CD4-positive, alpha-beta memory T cell (primary cell): ENCODE data around the gene SBK2. TPM values are rescaled to one million over a fixed set of nuclear protein-coding genes. Genes with fewer than 3 reads are reported as not detected.
A peak's percentile ranks its signal among the peaks of the same experiment; 100 is the strongest.
"Not testable (repeated sequence)": the region's sequence is repeated elsewhere in the genome, so short reads cannot be mapped to it uniquely, and the experiment has no call there.

Source experiments
- CTCF ChIA-PET: fragments of 350-600 bp; sonication (Branson Sonifier 250); formaldehyde crosslinking; loops from one replicate; lab custom pipeline; 2021; ENCODE audit warnings: inconsistent platforms; ENCODE audit not compliant: partially characterized antibody; lab: Charles Lee
- POLR2A ChIA-PET: fragments of 350-600 bp; sonication (Branson Sonifier 250); formaldehyde crosslinking; loops from one replicate; lab custom pipeline; 2021; ENCODE audit not compliant: partially characterized antibody; lab: Charles Lee
- DNase-seq, 5 donors: peaks; one replicate each; pipeline versions ENCODE4 v3.0.0 to v3.0.0-alpha.2; 2020 to 2022; ENCODE audit warnings: mixed read lengths in 1 of 5
- H3K27ac ChIP-seq: one replicate; pipeline ENCODE4 v1.7.0; 2013; ENCODE audit warnings: low read depth, low read length
- H3K27me3 ChIP-seq: 2 replicates; pipeline ENCODE4 v1.7.0; 2013; ENCODE audit warnings: mild to moderate bottlenecking, low read length, moderate library complexity; ENCODE audit not compliant: insufficient read depth
- H3K36me3 ChIP-seq: 2 replicates; pipeline ENCODE4 v1.7.0; 2013; ENCODE audit warnings: mild to moderate bottlenecking, low read length, moderate library complexity; ENCODE audit not compliant: insufficient read depth
- H3K4me1 ChIP-seq: 2 replicates; pipeline ENCODE4 v1.7.0; 2013; ENCODE audit warnings: mild to moderate bottlenecking, low read length, moderate library complexity; ENCODE audit not compliant: insufficient read depth
- H3K4me3 ChIP-seq, 2 donors: one replicate each; pipeline ENCODE4 v1.7.0; 2013; ENCODE audit warnings: low read length in 2 of 2, mild to moderate bottlenecking in 1 of 2
- H3K9me3 ChIP-seq, 2 donors: one replicate each; pipeline ENCODE4 v1.7.0; 2013; ENCODE audit warnings: low read length in 2 of 2, control low read depth in 1 of 2; ENCODE audit not compliant: control insufficient read depth in 1 of 2
- H3K27ac Mint-ChIP-seq, 7 donors: one replicate each; pipeline ENCODE4 v1.8.0; 2020 to 2021; ENCODE audit warnings: mixed read lengths in 7 of 7, mild to moderate bottlenecking in 6 of 7, inconsistent platforms in 3 of 7, moderate library complexity in 3 of 7
- H3K27me3 Mint-ChIP-seq, 2 donors: one replicate each; pipeline ENCODE4 v1.8.0; 2020 to 2021; ENCODE audit warnings: mixed read lengths in 2 of 2
- H3K36me3 Mint-ChIP-seq, 2 donors: one replicate each; pipeline ENCODE4 v1.8.0; 2020 to 2021; ENCODE audit warnings: mixed read lengths in 2 of 2, inconsistent platforms in 1 of 2, mild to moderate bottlenecking in 1 of 2
- H3K4me1 Mint-ChIP-seq, 4 donors: one replicate each; pipeline ENCODE4 v1.8.0; 2020 to 2021; ENCODE audit warnings: mixed read lengths in 4 of 4, mild to moderate bottlenecking in 1 of 4
- H3K4me3 Mint-ChIP-seq, 8 donors: one replicate each; pipeline ENCODE4 v1.8.0; 2020 to 2021; ENCODE audit warnings: mixed read lengths in 8 of 8, mild to moderate bottlenecking in 7 of 8, moderate library complexity in 6 of 8, inconsistent platforms in 3 of 8
- H3K9me3 Mint-ChIP-seq, 8 donors: one replicate each; pipeline ENCODE4 v1.8.0; 2020 to 2021; ENCODE audit warnings: mixed read lengths in 8 of 8, mild to moderate bottlenecking in 5 of 8, inconsistent platforms in 3 of 8, moderate library complexity in 1 of 8
- intact Hi-C: fragments of 100-400 bp; cut with micrococcal nuclease; formaldehyde crosslinking; loops from one replicate; pipeline ENCODE4 v1.15.1; 2023
- polyA plus RNA-seq, 2 donors: library from polyadenylated mRNA; unstranded; fragments of 300-500 nt; fragmentation: Illumina TruSeq; gene quantifications; one replicate each; pipeline ENCODE4 v1.2.3, GENCODE V29; 2021
- total RNA-seq, 2 experiments: library from RNA; stranded (reverse); gene quantifications; one replicate each; pipeline ENCODE4 v1.2.3, GENCODE V29; 2021

SBK2 gene
- total and polyA plus RNA-seq, 4 experiments from 2014 or later, result not detected

GRCh38 chr19:55500368-55500952 lies 36.5 kb downstream of the SBK2 start:
- ChIA-PET POLR2A (no interaction called here), CTCF (interaction anchor here (1.1 kb wide), 1 partner anchor 359 kb away, joined by 3 read pairs; no protein-coding TSS in a partner anchor)
- Histone ChIP-seq H3K4me3 (no peak overlapping the region), H3K27me3 (no peaks in the 10 kb centered on the region), H3K4me1 (peaks cover 4% of the 10 kb centered on the region), H3K9me3 (no peaks in the 10 kb centered on the region), H3K27ac (no peak overlapping the region), H3K36me3 (no peaks in the 10 kb centered on the region)
- Mint-ChIP-seq H3K27ac (no peak overlapping the region), H3K9me3 (no peaks in the 10 kb centered on the region), H3K27me3 (peaks cover 0 to under 1% of the 10 kb centered on the region in 2 donors), H3K4me1 (peaks cover 5 to 13% (median 10%) of the 10 kb centered on the region in 4 donors), H3K36me3 (no peaks in the 10 kb centered on the region), H3K4me3 (no peak overlapping the region)
- DNase-seq, result no peak
- intact Hi-C loops, result no loop called here

DNA sequence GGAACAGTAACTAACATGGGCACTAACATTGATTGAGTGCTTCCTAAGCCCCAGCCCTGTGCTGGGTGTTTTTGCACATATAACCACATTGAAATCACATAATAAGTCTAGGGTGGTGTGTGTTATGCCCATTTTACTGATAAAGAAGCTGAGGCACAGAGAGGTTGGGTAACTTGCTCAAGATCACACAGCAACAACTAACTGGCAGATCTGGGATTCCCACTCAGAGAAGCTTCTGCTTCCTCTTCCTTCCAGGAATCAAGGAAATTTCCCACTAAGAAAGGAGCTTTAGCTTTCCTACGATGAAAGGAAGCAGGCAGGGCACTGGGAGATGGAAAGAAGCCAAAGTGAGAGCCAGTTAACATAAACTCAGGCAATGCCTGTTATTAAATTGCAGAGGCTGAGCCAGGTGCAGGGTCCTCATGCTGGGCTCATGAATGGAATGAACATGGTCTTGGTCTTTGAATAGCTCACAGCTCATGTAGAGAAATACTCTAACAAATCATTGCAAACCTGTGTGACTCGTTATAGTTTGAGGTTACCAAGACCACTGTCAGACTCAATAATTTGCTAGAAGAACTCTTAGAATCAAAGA lies 38.6 kb downstream of the SBK2 start:
- Mint-ChIP-seq H3K36me3 (no peaks in the 10 kb centered on the region), H3K4me3 (no peak overlapping the region), H3K9me3 (no peaks in the 10 kb centered on the region), H3K27me3 (peaks cover 0 to 1% of the 10 kb centered on the region in 2 donors), H3K4me1 (peaks cover 4 to 7% (median 5%) of the 10 kb centered on the region in 4 donors), H3K27ac (no peak overlapping the region)
- H3K27me3 ChIP-seq, result no peaks in the 10 kb centered on the region
- intact Hi-C loops, result no loop called here
- no peaks in the 10 kb centered on the region for H3K9me3 ChIP-seq
- POLR2A ChIA-PET, result interaction anchor here (1.4 kb wide), 1 partner anchor 22 kb away, joined by 4 read pairs; the partner anchor contains the start of gene ZNF628
- no peaks in the 10 kb centered on the region for H3K36me3 ChIP-seq
- CTCF ChIA-PET, result interaction anchor here (1.7 kb wide), 1 partner anchor 31 kb away, joined by 9 read pairs; no protein-coding TSS in a partner anchor
- H3K27ac ChIP-seq, result no peak overlapping the region
- peaks cover 1% of the 10 kb centered on the region for H3K4me1 ChIP-seq
- H3K4me3 ChIP-seq, result no peak overlapping the region
- no peak for DNase-seq

GRCh38 chr19:55497763-55498162 lies 39.2 kb downstream of the SBK2 start:
- H3K4me1 Mint-ChIP-seq, result peaks cover 0 to 4% (median 1%) of the 10 kb centered on the region in 4 donors
- no peaks in the 10 kb centered on the region for H3K36me3 Mint-ChIP-seq
- H3K4me1 ChIP-seq, result no peaks in the 10 kb centered on the region
- no peak for DNase-seq
- H3K27me3 Mint-ChIP-seq, result peaks cover 2 to 5% of the 10 kb centered on the region in 2 donors
- no peak overlapping the region for H3K4me3 Mint-ChIP-seq
- H3K27me3 ChIP-seq, result no peaks in the 10 kb centered on the region
- ChIA-PET POLR2A (interaction anchor here (1.4 kb wide), 1 partner anchor 21 kb away, joined by 4 read pairs; the partner anchor contains the start of gene ZNF628), CTCF (interaction anchor here (1.7 kb wide), 1 partner anchor 30 kb away, joined by 9 read pairs; no protein-coding TSS in a partner anchor)
- H3K36me3 ChIP-seq, result no peaks in the 10 kb centered on the region
- H3K9me3 ChIP-seq, result no peaks in the 10 kb centered on the region
- H3K27ac ChIP-seq, result no peak overlapping the region
- H3K4me3 ChIP-seq, result no peak overlapping the region
- H3K27ac Mint-ChIP-seq, result no peak overlapping the region
- no peaks in the 10 kb centered on the region for H3K9me3 Mint-ChIP-seq
- intact Hi-C loops, result no loop called here

GRCh38 chr19:55496820-55497219 lies 40.1 kb downstream of the SBK2 start:
- CTCF ChIA-PET, result interaction anchor here (1.5 to 3.5 kb wide), 3 partner anchors 8 to 29 kb away, joined by 3 to 14 read pairs (median 9); partner anchors contain the start of gene NAT14
- H3K27me3 Mint-ChIP-seq, POLR2A ChIA-PET: not testable (repeated sequence)

GRCh38 chr19:55495646-55496349 lies 41.1 kb downstream of the SBK2 start:
- Mint-ChIP-seq H3K4me3 (no peak overlapping the region), H3K9me3 (no peaks in the 10 kb centered on the region), H3K36me3 (no peaks in the 10 kb centered on the region), H3K27ac (no peak overlapping the region), H3K4me1 (peaks cover 0 to 2% (median under 1%) of the 10 kb centered on the region in 4 donors), H3K27me3 (peaks cover 5 to 12% of the 10 kb centered on the region in 2 donors)
- Histone ChIP-seq H3K36me3 (no peaks in the 10 kb centered on the region), H3K4me1 (no peaks in the 10 kb centered on the region), H3K9me3 (no peaks in the 10 kb centered on the region), H3K27me3 (no peaks in the 10 kb centered on the region), H3K27ac (no peak overlapping the region), H3K4me3 (no peak overlapping the region)
- POLR2A ChIA-PET, result interaction anchor here (2.0 kb wide), 1 partner anchor 19 kb away, joined by 9 read pairs; the partner anchor contains the start of gene ZNF628
- no peak for DNase-seq
- CTCF ChIA-PET, result interaction anchor here (1.5 to 3.5 kb wide), 2 partner anchors 9 to 10 kb away, joined by 3 to 14 read pairs; partner anchors contain the start of gene NAT14
- intact Hi-C loops, result no loop called here

More at GRCh38 chr19:55496820-55497219, 40.1 kb downstream of the SBK2 start:
- H3K9me3 Mint-ChIP-seq, H3K36me3 Mint-ChIP-seq, H3K36me3 ChIP-seq, H3K27ac ChIP-seq, H3K4me3 Mint-ChIP-seq, H3K4me1 Mint-ChIP-seq, H3K4me1 ChIP-seq, H3K27ac Mint-ChIP-seq, H3K4me3 ChIP-seq, intact Hi-C loops, DNase-seq, H3K27me3 ChIP-seq, H3K9me3 ChIP-seq: not testable (repeated sequence)

GRCh38 chr19:55494172-55494761 lies 42.7 kb downstream of the SBK2 start:
- H3K4me3 ChIP-seq, result no peak overlapping the region
- H3K27ac ChIP-seq, result no peak overlapping the region
- Mint-ChIP-seq H3K4me1 (peaks cover 0 to 2% (median 0%) of the 10 kb centered on the region in 4 donors), H3K4me3 (peak overlapping the region in 6 of 8 donors; percentile 20 to 71 (median 61)), H3K36me3 (no peaks in the 10 kb centered on the region), H3K27ac (peak overlapping the region in 1 of 7 donors; percentile 30), H3K27me3 (peaks cover 5 to 12% of the 10 kb centered on the region in 2 donors), H3K9me3 (no peaks in the 10 kb centered on the region)
- CTCF ChIA-PET, result interaction anchor here (0.8 to 3.5 kb wide), 2 partner anchors 10 to 25 kb away, joined by 3 to 14 read pairs; no protein-coding TSS in a partner anchor
- DNase-seq, result no peak
- H3K36me3 ChIP-seq, result no peaks in the 10 kb centered on the region
- H3K4me1 ChIP-seq, result no peaks in the 10 kb centered on the region
- intact Hi-C loops, result no loop called here
- no peaks in the 10 kb centered on the region for H3K27me3 ChIP-seq
- H3K9me3 ChIP-seq, result no peaks in the 10 kb centered on the region
- POLR2A ChIA-PET, result interaction anchor here (0.6 to 2.0 kb wide), 2 partner anchors 18 to 160 kb away, joined by 3 to 9 read pairs; partner anchors contain the start of gene ZNF628
